ENCODE measurements around the gene OR4D5. TPM values are rescaled to one million over a fixed set of nuclear protein-coding genes. Genes with fewer than 3 reads are reported as not detected.

OR4D5 gene
- not detected for total RNA-seq
- polyA plus RNA-seq, result not detected

- no peaks in the 10 kb centered on the region for H3K27me3 Mint-ChIP-seq
Observed at GRCh38 chr11:123939317-123939716, at the start of gene OR4D5. TSS of gene OR4D5 (plus strand) at chr11:123939617. CDS start at chr11:123939617, 0 bp downstream.

GRCh38 chr11:123892031-123892430 lies 47.4 kb upstream of the OR4D5 start:
- H3K4me1 Mint-ChIP-seq, result no peaks in the 10 kb centered on the region
- DNase-seq (no peak), ATAC-seq (ENCODE audit: low read depth in 2 of 2) (no peak)
- Histone ChIP-seq H3K4me3 (ENCODE audit: low read depth, low read length) (no peak overlapping the region), H3K36me3 (ENCODE audit: control insufficient read depth, insufficient read depth, low read length) (no peaks in the 10 kb centered on the region), H3K27me3 (ENCODE audit: control insufficient read depth, insufficient read depth, low read length) (no peaks in the 10 kb centered on the region), H3K9me3 (ENCODE audit: control insufficient read depth in 2 of 2, low read length in 2 of 2) (no peaks in the 10 kb centered on the region), H3K4me1 (ENCODE audit: control insufficient read depth, insufficient read depth, low read length, poor library complexity, severe bottlenecking) (no peaks in the 10 kb centered on the region), H3K27ac (ENCODE audit: insufficient read depth, low read length, poor library complexity, severe bottlenecking) (no peak overlapping the region)
- peaks cover 0 to 2% (median 0%) of the 10 kb centered on the region in 7 donors for H3K9me3 Mint-ChIP-seq
- H3K36me3 Mint-ChIP-seq, result no peaks in the 10 kb centered on the region
- no peak overlapping the region for H3K27ac Mint-ChIP-seq
- H3K27me3 Mint-ChIP-seq, result no peaks in the 10 kb centered on the region
- H3K4me3 Mint-ChIP-seq, result no peak overlapping the region

More at GRCh38 chr11:123939317-123939716, at the start of gene OR4D5:
- ATAC-seq (ENCODE audit: low read depth in 2 of 2), result no peak
- Histone ChIP-seq H3K27ac (ENCODE audit: insufficient read depth, low read length, poor library complexity, severe bottlenecking) (no peak within 1 kb of the TSS), H3K27me3 (ENCODE audit: control insufficient read depth, insufficient read depth, low read length) (no peaks in the 10 kb centered on the region), H3K4me3 (ENCODE audit: low read depth, low read length) (no peak within 1 kb of the TSS), H3K36me3 (ENCODE audit: control insufficient read depth, insufficient read depth, low read length) (no peaks in the 10 kb centered on the region), H3K9me3 (ENCODE audit: control insufficient read depth in 2 of 2, low read length in 2 of 2) (no peaks in the 10 kb centered on the region), H3K4me1 (ENCODE audit: control insufficient read depth, insufficient read depth, low read length, poor library complexity, severe bottlenecking) (no peaks in the 10 kb centered on the region)
- no peaks in the 10 kb centered on the region for H3K4me1 Mint-ChIP-seq
- no peak for DNase-seq
- no peak within 1 kb of the TSS for H3K27ac Mint-ChIP-seq
- peaks cover 0 to 10% (median 2%) of the 10 kb centered on the region in 7 donors for H3K9me3 Mint-ChIP-seq
- no peaks in the 10 kb centered on the region for H3K36me3 Mint-ChIP-seq
- no peak within 1 kb of the TSS for H3K4me3 Mint-ChIP-seq

GRCh38 chr11:123899792-123900191 lies 39.6 kb upstream of the OR4D5 start:
- no peak overlapping the region for H3K27ac ChIP-seq (ENCODE audit: insufficient read depth, low read length, poor library complexity, severe bottlenecking)
- Mint-ChIP-seq H3K27me3 (no peaks in the 10 kb centered on the region), H3K4me1 (no peaks in the 10 kb centered on the region)

GRCh38 chr11:123901867-123902266 lies 37.5 kb upstream of the OR4D5 start, which contains the start of gene OR8D4:
TSS of gene OR8D4 (plus strand) at chr11:123902167. CDS start at chr11:123906432, 4,265 bp downstream.
- no peaks in the 10 kb centered on the region for H3K36me3 ChIP-seq (ENCODE audit: control insufficient read depth, insufficient read depth, low read length)
- H3K9me3 ChIP-seq (ENCODE audit: control insufficient read depth in 2 of 2, low read length in 2 of 2), result no peaks in the 10 kb centered on the region
- H3K27ac ChIP-seq (ENCODE audit: insufficient read depth, low read length, poor library complexity, severe bottlenecking), result no peak within 1 kb of the TSS
- no peak within 1 kb of the TSS for H3K4me3 ChIP-seq (ENCODE audit: low read depth, low read length)
- H3K27me3 Mint-ChIP-seq, result no peaks in the 10 kb centered on the region
- no peak within 1 kb of the TSS for H3K4me3 Mint-ChIP-seq
- no peaks in the 10 kb centered on the region for H3K9me3 Mint-ChIP-seq
- H3K27me3 ChIP-seq (ENCODE audit: control insufficient read depth, insufficient read depth, low read length), result no peaks in the 10 kb centered on the region
- H3K27ac Mint-ChIP-seq, result no peak within 1 kb of the TSS
- H3K4me1 Mint-ChIP-seq, result no peaks in the 10 kb centered on the region
- ATAC-seq (ENCODE audit: low read depth in 2 of 2), result no peak
- DNase-seq, result no peak
- no peaks in the 10 kb centered on the region for H3K4me1 ChIP-seq (ENCODE audit: control insufficient read depth, insufficient read depth, low read length, poor library complexity, severe bottlenecking)
- no peaks in the 10 kb centered on the region for H3K36me3 Mint-ChIP-seq

More at GRCh38 chr11:123899792-123900191, 39.6 kb upstream of the OR4D5 start:
- H3K27ac Mint-ChIP-seq, result no peak overlapping the region
- H3K9me3 Mint-ChIP-seq, result peaks cover 0 to 2% (median 0%) of the 10 kb centered on the region in 7 donors
- H3K36me3 Mint-ChIP-seq, result no peaks in the 10 kb centered on the region
- DNase-seq (no peak), ATAC-seq (ENCODE audit: low read depth in 2 of 2) (no peak)
- Histone ChIP-seq H3K27me3 (ENCODE audit: control insufficient read depth, insufficient read depth, low read length) (no peaks in the 10 kb centered on the region), H3K4me3 (ENCODE audit: low read depth, low read length) (no peak overlapping the region), H3K9me3 (ENCODE audit: control insufficient read depth in 2 of 2, low read length in 2 of 2) (no peaks in the 10 kb centered on the region), H3K4me1 (ENCODE audit: control insufficient read depth, insufficient read depth, low read length, poor library complexity, severe bottlenecking) (no peaks in the 10 kb centered on the region), H3K36me3 (ENCODE audit: control insufficient read depth, insufficient read depth, low read length) (no peaks in the 10 kb centered on the region)
- H3K4me3 Mint-ChIP-seq, result no peak overlapping the region

- H3K4me1 ChIP-seq (ENCODE audit: control insufficient read depth, insufficient read depth, low read length, poor library complexity, severe bottlenecking), result no peaks in the 10 kb centered on the region
- H3K27me3 ChIP-seq (ENCODE audit: control insufficient read depth, insufficient read depth, low read length), result no peaks in the 10 kb centered on the region
- no peak for DNase-seq
- no peak overlapping the region for H3K27ac ChIP-seq (ENCODE audit: insufficient read depth, low read length, poor library complexity, severe bottlenecking)
- Mint-ChIP-seq H3K4me1 (no peaks in the 10 kb centered on the region), H3K27me3 (no peaks in the 10 kb centered on the region), H3K4me3 (no peak overlapping the region), H3K27ac (no peak overlapping the region), H3K36me3 (no peaks in the 10 kb centered on the region), H3K9me3 (peaks cover 0 to 1% (median 0%) of the 10 kb centered on the region in 7 donors)
- no peak for ATAC-seq (ENCODE audit: low read depth in 2 of 2)
- H3K9me3 ChIP-seq (ENCODE audit: control insufficient read depth in 2 of 2, low read length in 2 of 2), result no peaks in the 10 kb centered on the region
- H3K36me3 ChIP-seq (ENCODE audit: control insufficient read depth, insufficient read depth, low read length), result no peaks in the 10 kb centered on the region
- no peak overlapping the region for H3K4me3 ChIP-seq (ENCODE audit: low read depth, low read length)
Observed at GRCh38 chr11:123903932-123904331, 35.5 kb upstream of the OR4D5 start.

- Mint-ChIP-seq H3K9me3 (peaks cover 0 to 2% (median 0%) of the 10 kb centered on the region in 7 donors), H3K36me3 (no peaks in the 10 kb centered on the region), H3K27ac (no peak overlapping the region), H3K4me1 (no peaks in the 10 kb centered on the region), H3K27me3 (no peaks in the 10 kb centered on the region), H3K4me3 (no peak overlapping the region)
- DNase-seq (no peak), ATAC-seq (ENCODE audit: low read depth in 2 of 2) (no peak)
- Histone ChIP-seq H3K9me3 (ENCODE audit: control insufficient read depth in 2 of 2, low read length in 2 of 2) (no peaks in the 10 kb centered on the region), H3K4me3 (ENCODE audit: low read depth, low read length) (no peak overlapping the region), H3K27me3 (ENCODE audit: control insufficient read depth, insufficient read depth, low read length) (no peaks in the 10 kb centered on the region), H3K27ac (ENCODE audit: insufficient read depth, low read length, poor library complexity, severe bottlenecking) (no peak overlapping the region), H3K36me3 (ENCODE audit: control insufficient read depth, insufficient read depth, low read length) (no peaks in the 10 kb centered on the region), H3K4me1 (ENCODE audit: control insufficient read depth, insufficient read depth, low read length, poor library complexity, severe bottlenecking) (no peaks in the 10 kb centered on the region)
Observed at GRCh38 chr11:123904932-123905331, 34.5 kb upstream of the OR4D5 start.

GRCh38 chr11:123905826-123906225 lies 33.6 kb upstream of the OR4D5 start:
- Mint-ChIP-seq H3K9me3 (peaks cover 0 to 2% (median 0%) of the 10 kb centered on the region in 7 donors), H3K4me3 (no peak overlapping the region), H3K27me3 (no peaks in the 10 kb centered on the region), H3K36me3 (no peaks in the 10 kb centered on the region), H3K4me1 (no peaks in the 10 kb centered on the region), H3K27ac (no peak overlapping the region)
- H3K36me3 ChIP-seq (ENCODE audit: control insufficient read depth, insufficient read depth, low read length), result no peaks in the 10 kb centered on the region
- no peaks in the 10 kb centered on the region for H3K4me1 ChIP-seq (ENCODE audit: control insufficient read depth, insufficient read depth, low read length, poor library complexity, severe bottlenecking)
- no peaks in the 10 kb centered on the region for H3K27me3 ChIP-seq (ENCODE audit: control insufficient read depth, insufficient read depth, low read length)
- no peak overlapping the region for H3K4me3 ChIP-seq (ENCODE audit: low read depth, low read length)
- H3K27ac ChIP-seq (ENCODE audit: insufficient read depth, low read length, poor library complexity, severe bottlenecking), result no peak overlapping the region
- no peaks in the 10 kb centered on the region for H3K9me3 ChIP-seq (ENCODE audit: control insufficient read depth in 2 of 2, low read length in 2 of 2)
- DNase-seq, result no peak
- no peak for ATAC-seq (ENCODE audit: low read depth in 2 of 2)

GRCh38 chr11:123920943-123921342 lies 18.5 kb upstream of the OR4D5 start:
- Mint-ChIP-seq H3K27ac (no peak overlapping the region), H3K4me1 (no peaks in the 10 kb centered on the region), H3K9me3 (peaks cover 0 to 4% (median 0%) of the 10 kb centered on the region in 7 donors), H3K36me3 (no peaks in the 10 kb centered on the region), H3K27me3 (no peaks in the 10 kb centered on the region), H3K4me3 (no peak overlapping the region)
- Histone ChIP-seq H3K36me3 (ENCODE audit: control insufficient read depth, insufficient read depth, low read length) (no peaks in the 10 kb centered on the region), H3K27ac (ENCODE audit: insufficient read depth, low read length, poor library complexity, severe bottlenecking) (no peak overlapping the region), H3K4me3 (ENCODE audit: low read depth, low read length) (no peak overlapping the region), H3K9me3 (ENCODE audit: control insufficient read depth in 2 of 2, low read length in 2 of 2) (no peaks in the 10 kb centered on the region), H3K27me3 (ENCODE audit: control insufficient read depth, insufficient read depth, low read length) (no peaks in the 10 kb centered on the region), H3K4me1 (ENCODE audit: control insufficient read depth, insufficient read depth, low read length, poor library complexity, severe bottlenecking) (no peaks in the 10 kb centered on the region)
- DNase-seq (no peak), ATAC-seq (ENCODE audit: low read depth in 2 of 2) (no peak)
